IgD-negative memory B cell (primary cell): ENCODE measurements around the gene FOXP1. TPM values are rescaled to one million over a fixed set of nuclear protein-coding genes. Genes with fewer than 3 reads are reported as not detected.
"Not testable (repeated sequence)": the region's sequence is repeated elsewhere in the genome, so short reads cannot be mapped to it uniquely, and the experiment has no call there.

Source experiments
- H3K27ac Mint-ChIP-seq, 3 donors: one replicate each; pipeline ENCODE4 v1.8.0; 2020 to 2022; ENCODE audit warnings: mild to moderate bottlenecking in 3 of 3, mixed read lengths in 3 of 3, moderate library complexity in 1 of 3
- H3K27me3 Mint-ChIP-seq: one replicate; pipeline ENCODE4 v1.8.0; 2021; ENCODE audit warnings: mixed read lengths
- H3K36me3 Mint-ChIP-seq: one replicate; pipeline ENCODE4 v1.8.0; 2020; ENCODE audit warnings: mild to moderate bottlenecking, mixed read lengths
- H3K4me1 Mint-ChIP-seq, 3 donors: one replicate each; pipeline ENCODE4 v1.8.0; 2020 to 2022; ENCODE audit warnings: mixed read lengths in 3 of 3, mild to moderate bottlenecking in 1 of 3
- H3K4me3 Mint-ChIP-seq, 4 donors: one replicate each; pipeline ENCODE4 v1.8.0; 2020 to 2022; ENCODE audit warnings: mild to moderate bottlenecking in 4 of 4, mixed read lengths in 4 of 4, moderate library complexity in 3 of 4
- H3K9me3 Mint-ChIP-seq, 3 donors: one replicate each; pipeline ENCODE4 v1.8.0; 2020 to 2021; ENCODE audit warnings: mixed read lengths in 3 of 3, mild to moderate bottlenecking in 1 of 3
- polyA plus RNA-seq: library from polyadenylated mRNA; unstranded; fragments of 300-500 nt; fragmentation: Illumina TruSeq; gene quantifications from one replicate; pipeline ENCODE4 v1.2.3, GENCODE V29; 2021

FOXP1 gene
- polyA plus RNA-seq, 1 donor from 2014 or later, result 277 TPM

GRCh38 chr3:70981231-70981880 is 602.2 kb downstream of the FOXP1 start:
- Mint-ChIP-seq H3K4me3 (no peak overlapping the region), H3K27ac (peak overlapping the region in 2 of 3 donors; percentile 53 to 55), H3K4me1 (peaks cover 4 to 27% (median 9%) of the 10 kb centered on the region in 3 donors), H3K9me3 (no peaks in the 10 kb centered on the region), H3K36me3 (peaks cover 15% of the 10 kb centered on the region), H3K27me3 (no peaks in the 10 kb centered on the region)

DNA sequence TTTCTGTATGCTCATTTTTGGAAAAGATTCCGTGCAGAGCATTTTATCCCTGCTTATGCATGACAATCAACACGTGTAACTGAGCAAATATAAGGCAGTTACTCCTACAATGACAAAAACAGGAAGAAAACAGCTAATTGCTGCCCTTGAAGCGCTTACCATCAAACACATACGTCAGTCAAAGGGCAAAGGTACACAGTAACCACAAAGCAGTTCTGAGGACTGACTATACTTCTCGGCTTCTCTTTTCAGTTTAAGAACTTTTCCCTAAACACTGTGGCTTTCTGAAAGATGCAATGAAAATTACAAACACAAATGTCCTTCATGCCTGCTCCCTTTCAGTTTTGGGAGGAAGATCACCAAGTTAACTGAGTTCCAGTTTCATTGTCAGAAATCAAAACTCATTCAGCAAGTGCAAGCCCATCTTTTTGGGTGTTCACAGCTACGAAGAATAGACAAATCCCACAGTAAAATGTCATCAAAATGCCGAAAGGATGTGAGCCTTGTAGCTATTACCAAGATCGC is 602.8 kb downstream of the FOXP1 start:
- Mint-ChIP-seq H3K27me3 (no peaks in the 10 kb centered on the region), H3K9me3 (no peaks in the 10 kb centered on the region), H3K27ac (peak overlapping the region; percentile 53 to 55 (median 53)), H3K4me3 (no peak overlapping the region), H3K36me3 (peaks cover 19% of the 10 kb centered on the region), H3K4me1 (peaks cover 3 to 28% (median 9%) of the 10 kb centered on the region in 3 donors)

DNA sequence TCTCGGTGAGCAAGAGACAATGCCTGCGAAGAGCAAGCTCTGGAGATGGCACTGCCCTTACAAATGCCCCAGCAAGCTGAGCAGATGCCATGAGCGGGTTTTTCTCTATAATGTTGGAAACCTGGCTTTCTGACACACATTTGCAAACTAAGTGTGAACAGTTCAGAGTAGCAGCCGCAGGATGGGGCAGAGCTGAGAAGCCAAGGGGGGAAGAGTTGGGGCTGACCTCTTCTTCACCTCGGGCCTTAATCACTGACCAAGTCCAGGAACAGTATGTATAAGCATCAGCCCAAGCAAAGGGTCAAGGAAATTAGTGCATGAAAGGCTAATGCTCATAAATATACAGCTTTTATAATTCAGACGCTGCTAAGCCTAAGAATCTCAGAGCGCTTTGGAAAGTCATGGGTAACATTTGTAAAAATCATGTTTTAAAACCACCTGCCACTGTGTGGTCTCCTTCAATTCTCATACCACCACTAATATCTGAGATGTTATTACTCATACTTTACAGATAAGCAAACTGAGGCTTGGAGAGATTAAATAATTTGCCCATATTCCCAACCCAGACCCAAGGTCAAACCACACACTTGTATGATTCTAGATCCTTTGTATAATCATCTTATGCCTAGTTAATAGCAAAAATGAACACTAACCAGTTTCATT is 603.4 kb downstream of the FOXP1 start:
- peaks cover 3 to 28% (median 9%) of the 10 kb centered on the region in 3 donors for H3K4me1 Mint-ChIP-seq
- H3K27me3 Mint-ChIP-seq, result no peaks in the 10 kb centered on the region
- H3K36me3 Mint-ChIP-seq, result peaks cover 20% of the 10 kb centered on the region
- no peak overlapping the region for H3K4me3 Mint-ChIP-seq
- no peaks in the 10 kb centered on the region for H3K9me3 Mint-ChIP-seq
- H3K27ac Mint-ChIP-seq, result peak overlapping the region in 2 of 3 donors; percentile 49 to 53

DNA sequence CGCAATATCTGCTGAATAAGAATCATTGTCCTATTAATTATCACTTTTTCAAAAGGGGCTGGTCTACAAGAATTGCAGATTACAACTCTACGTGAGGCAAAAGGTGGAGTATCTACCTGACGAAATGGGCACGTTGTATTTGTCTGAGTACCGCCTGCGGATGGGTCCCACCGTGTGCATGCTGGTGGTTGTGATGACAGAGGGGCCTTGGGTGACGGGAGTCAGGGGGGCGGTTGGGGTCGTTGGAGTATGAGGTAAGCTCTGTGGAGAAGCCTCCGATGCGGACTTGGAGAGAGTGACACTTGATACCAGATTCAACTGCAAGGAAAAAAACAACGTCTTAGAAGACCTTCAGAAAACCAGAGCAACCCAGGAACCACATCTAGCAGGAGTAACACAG is 605.8 kb downstream of the FOXP1 start:
- Mint-ChIP-seq H3K9me3 (no peaks in the 10 kb centered on the region), H3K27ac (peak overlapping the region in 2 of 3 donors; percentile 25 to 85), H3K36me3 (peaks cover 16% of the 10 kb centered on the region), H3K27me3 (no peaks in the 10 kb centered on the region), H3K4me1 (peaks cover 0 to 29% (median 17%) of the 10 kb centered on the region in 3 donors), H3K4me3 (no peak overlapping the region)

GRCh38 chr3:70975981-70976380 is 607.5 kb downstream of the FOXP1 start:
- H3K4me3 Mint-ChIP-seq, H3K9me3 Mint-ChIP-seq, H3K27me3 Mint-ChIP-seq: not testable (repeated sequence)
- H3K27ac Mint-ChIP-seq, result peak overlapping the region in 1 of 3 donors; percentile 78
- H3K36me3 Mint-ChIP-seq, result peaks cover 12% of the 10 kb centered on the region
- H3K4me1 Mint-ChIP-seq, result peaks cover 0 to 17% (median 15%) of the 10 kb centered on the region in 3 donors

DNA sequence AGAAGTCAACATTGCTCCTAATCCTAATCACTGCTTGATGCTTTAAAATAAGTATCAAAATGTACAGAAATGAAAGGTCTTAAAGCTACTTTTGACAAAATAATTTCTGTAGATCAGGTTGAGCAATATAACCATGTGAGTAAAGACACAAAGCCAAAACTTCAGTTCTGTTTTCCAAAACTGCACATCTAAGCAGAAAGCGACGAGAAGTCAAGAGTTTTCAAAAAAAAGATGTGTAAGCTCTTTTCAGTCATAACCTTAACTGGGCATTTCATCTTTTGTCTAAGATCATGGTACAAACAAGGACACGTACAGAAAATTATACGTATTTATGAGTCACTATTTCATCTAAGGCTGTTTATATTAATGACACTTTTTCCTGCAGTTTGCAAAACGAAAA is 608.8 kb downstream of the FOXP1 start:
- peak overlapping the region in 1 of 4 donors; percentile 17 for H3K4me3 Mint-ChIP-seq
- H3K27ac Mint-ChIP-seq, result peak overlapping the region in 2 of 3 donors; percentile 35 to 69
- H3K36me3 Mint-ChIP-seq, result peaks cover 12% of the 10 kb centered on the region

DNA sequence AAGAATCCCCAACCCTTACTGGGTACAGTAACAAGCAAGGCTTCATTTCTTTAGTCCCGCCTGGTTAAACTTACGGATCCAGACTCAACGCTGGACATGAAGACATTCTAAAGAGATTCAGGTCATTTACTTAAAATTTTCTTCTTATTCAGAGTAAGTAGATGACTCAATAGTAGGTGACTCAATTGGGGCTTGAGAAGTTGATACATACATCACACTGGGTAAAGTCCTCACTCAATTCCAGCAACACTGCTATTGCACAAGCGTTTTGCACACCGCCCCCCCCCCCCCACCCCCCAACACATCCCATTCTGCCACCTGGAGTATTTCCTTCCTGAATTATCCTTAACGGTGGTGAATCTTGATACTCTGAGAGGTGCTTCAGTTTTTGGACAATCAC is 610.0 kb downstream of the FOXP1 start:
- H3K9me3 Mint-ChIP-seq, result no peaks in the 10 kb centered on the region
- H3K27me3 Mint-ChIP-seq, result no peaks in the 10 kb centered on the region
- H3K27ac Mint-ChIP-seq, result peak overlapping the region in 2 of 3 donors; percentile 20 to 53
- H3K4me1 Mint-ChIP-seq, result peaks cover 0 to 13% (median 8%) of the 10 kb centered on the region in 3 donors
- peaks cover 12% of the 10 kb centered on the region for H3K36me3 Mint-ChIP-seq
- no peak overlapping the region for H3K4me3 Mint-ChIP-seq

More for the DNA sequence above, 608.8 kb downstream of the FOXP1 start:
- peaks cover 0 to 13% (median 11%) of the 10 kb centered on the region in 3 donors for H3K4me1 Mint-ChIP-seq
- no peaks in the 10 kb centered on the region for H3K9me3 Mint-ChIP-seq
- no peaks in the 10 kb centered on the region for H3K27me3 Mint-ChIP-seq

DNA sequence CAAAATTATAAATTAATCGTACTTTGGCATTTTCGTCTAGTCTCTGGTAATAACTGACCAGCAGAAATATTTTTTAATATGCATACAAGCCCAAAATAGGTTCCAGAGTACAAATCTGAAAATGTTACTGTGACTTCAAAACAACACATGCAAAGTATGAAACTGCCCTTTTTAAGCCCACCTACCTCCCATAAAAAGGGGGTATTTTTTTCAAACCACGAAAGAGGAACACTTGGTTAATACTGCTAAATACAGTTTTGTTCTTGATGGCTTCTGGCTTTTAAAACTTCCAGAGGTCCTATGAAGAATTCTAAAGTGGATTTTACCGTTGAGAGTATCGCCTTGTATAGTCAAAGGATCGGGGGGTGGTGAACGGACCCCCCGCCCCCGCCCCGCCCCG is 610.7 kb downstream of the FOXP1 start:
- Mint-ChIP-seq H3K4me1 (peaks cover 0 to 13% (median 8%) of the 10 kb centered on the region in 3 donors), H3K4me3 (no peak overlapping the region), H3K36me3 (peaks cover 12% of the 10 kb centered on the region), H3K27me3 (no peaks in the 10 kb centered on the region), H3K9me3 (no peaks in the 10 kb centered on the region), H3K27ac (peak overlapping the region; percentile 20 to 53 (median 35))

DNA sequence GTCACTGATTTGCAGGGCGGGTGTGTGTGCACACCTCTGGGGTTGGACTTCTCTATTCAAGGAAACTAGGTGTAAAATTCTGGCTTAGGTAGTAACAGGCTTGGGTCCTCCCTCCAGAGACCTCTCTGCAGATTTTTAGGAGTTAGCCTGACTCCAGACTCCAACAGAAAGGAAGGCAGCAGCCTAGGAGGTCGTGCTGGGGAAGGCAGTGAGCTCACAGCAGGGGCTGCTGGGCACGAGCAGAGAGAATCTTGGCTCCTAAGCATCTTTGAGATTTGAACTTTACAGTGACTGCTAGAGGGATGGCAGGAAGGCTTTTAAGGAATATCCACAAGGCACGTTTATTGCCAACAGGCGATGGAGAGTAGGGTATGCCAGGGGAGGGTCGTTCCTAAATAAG is 612.6 kb downstream of the FOXP1 start:
- Mint-ChIP-seq H3K36me3 (peaks cover 3% of the 10 kb centered on the region), H3K9me3 (no peaks in the 10 kb centered on the region), H3K4me1 (peaks cover 0 to 11% (median 3%) of the 10 kb centered on the region in 3 donors), H3K27me3 (no peaks in the 10 kb centered on the region), H3K4me3 (peak overlapping the region in 1 of 4 donors; percentile 70), H3K27ac (peak overlapping the region in 2 of 3 donors; percentile 63 to 64)

DNA sequence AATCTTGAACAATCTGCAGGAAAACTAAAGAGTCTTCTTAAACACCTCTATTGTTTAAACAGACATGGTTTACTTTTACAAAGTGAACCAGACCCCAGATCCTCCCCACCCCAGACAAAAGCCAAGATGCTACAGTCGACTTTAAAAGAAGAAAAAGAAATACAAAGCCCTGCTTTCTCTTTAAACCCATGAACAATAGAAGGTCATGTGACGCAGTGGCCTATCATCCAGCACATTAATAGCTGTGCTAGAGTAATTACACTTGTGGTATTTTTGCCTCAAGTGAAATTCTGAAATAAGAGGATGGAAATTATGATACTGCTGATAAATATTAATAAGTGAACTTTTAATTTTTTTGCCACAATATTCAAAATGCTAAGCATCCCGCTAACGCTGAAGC is 613.4 kb downstream of the FOXP1 start:
- peaks cover 0 to 11% (median 3%) of the 10 kb centered on the region in 3 donors for H3K4me1 Mint-ChIP-seq
- peaks cover 4% of the 10 kb centered on the region for H3K36me3 Mint-ChIP-seq
- peak overlapping the region in 2 of 3 donors; percentile 30 to 41 for H3K27ac Mint-ChIP-seq
- no peaks in the 10 kb centered on the region for H3K9me3 Mint-ChIP-seq
- H3K27me3 Mint-ChIP-seq, result no peaks in the 10 kb centered on the region
- no peak overlapping the region for H3K4me3 Mint-ChIP-seq

GRCh38 chr3:70963431-70964275 is 619.9 kb downstream of the FOXP1 start:
- Mint-ChIP-seq H3K9me3 (no peaks in the 10 kb centered on the region), H3K27ac (peak overlapping the region in 1 of 3 donors; percentile 36), H3K4me3 (no peak overlapping the region), H3K36me3 (peaks cover 14% of the 10 kb centered on the region), H3K27me3 (no peaks in the 10 kb centered on the region), H3K4me1 (peaks cover 0 to 3% (median 0%) of the 10 kb centered on the region in 3 donors)

DNA sequence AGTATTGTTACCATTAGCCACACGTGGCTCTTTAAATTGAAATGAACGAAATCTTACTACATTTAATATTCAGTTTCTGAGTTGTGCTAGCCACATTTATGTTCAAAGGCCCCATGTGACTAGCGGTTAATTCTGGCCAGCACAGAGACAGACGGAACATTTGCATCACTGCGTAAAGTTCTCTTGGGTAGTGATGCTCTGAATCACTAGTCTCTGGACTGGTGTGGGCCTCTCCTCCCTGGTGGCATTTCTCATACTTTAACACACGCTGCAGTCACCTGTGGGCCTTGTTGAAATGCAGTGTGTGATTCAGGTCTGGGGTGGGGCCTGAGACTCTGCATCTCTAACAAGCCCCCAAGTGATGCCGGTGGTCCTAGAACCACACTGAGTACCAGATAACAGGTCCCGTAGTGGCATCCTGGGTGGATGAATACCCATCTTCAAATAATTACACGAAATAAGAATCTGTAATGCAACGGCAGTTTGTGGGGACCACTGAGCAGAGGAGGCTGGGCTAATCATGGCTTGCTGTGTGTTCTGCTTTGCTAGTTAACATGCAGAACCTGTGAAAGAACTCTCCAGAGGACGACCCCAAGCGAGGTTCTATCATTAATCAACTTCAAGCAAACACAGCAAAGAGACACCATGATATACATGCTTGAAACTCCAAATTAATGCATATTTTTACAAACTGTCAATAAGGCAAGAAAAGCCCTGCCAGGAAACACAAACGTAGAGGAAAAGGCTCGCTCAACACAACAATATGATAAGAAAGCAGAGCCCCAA is 623.8 kb downstream of the FOXP1 start:
- Mint-ChIP-seq H3K36me3 (peaks cover 8% of the 10 kb centered on the region), H3K27ac (peak overlapping the region in 2 of 3 donors; percentile 20 to 74), H3K27me3 (no peaks in the 10 kb centered on the region), H3K4me1 (peaks cover 0 to 3% (median 0%) of the 10 kb centered on the region in 3 donors), H3K9me3 (no peaks in the 10 kb centered on the region), H3K4me3 (no peak overlapping the region)

DNA sequence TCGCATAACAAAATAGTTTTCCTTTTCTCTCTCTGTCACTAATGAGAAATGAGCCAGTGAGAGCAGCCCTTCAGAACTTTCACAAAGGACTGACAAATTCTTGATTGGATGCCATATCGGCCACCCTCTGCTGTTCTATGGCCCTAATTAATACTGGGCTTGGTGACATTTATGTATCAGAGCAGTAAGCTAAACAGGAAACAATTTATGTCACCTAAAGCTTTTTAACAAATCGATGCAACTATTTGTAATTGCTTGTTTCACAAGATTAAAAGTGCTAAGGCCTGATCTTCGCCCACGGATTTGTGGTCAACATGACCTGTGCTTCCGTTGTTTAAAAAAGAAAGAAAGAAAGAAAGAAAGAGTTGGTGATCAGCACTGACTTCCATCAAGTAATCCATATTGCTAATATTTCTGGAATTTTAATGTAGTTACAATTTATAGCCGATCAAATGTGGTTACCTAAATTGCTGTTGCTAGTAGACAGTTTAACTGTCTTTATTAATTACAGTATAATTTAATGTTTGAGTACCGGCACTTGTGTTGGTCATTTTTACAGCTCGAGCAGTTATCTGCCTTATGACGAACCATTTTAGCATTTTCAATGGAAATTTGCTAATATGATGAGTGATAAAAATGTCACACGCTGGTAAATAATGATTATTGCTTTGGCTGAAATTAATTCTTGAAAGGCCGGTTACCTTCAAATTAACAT is 631.3 kb downstream of the FOXP1 start:
- H3K36me3 Mint-ChIP-seq, result peaks cover 4% of the 10 kb centered on the region
- no peak overlapping the region for H3K4me3 Mint-ChIP-seq
- peaks cover 0 to 3% (median 0%) of the 10 kb centered on the region in 3 donors for H3K4me1 Mint-ChIP-seq
- no peak overlapping the region for H3K27ac Mint-ChIP-seq
- no peaks in the 10 kb centered on the region for H3K27me3 Mint-ChIP-seq
- no peaks in the 10 kb centered on the region for H3K9me3 Mint-ChIP-seq
